Breast epithelium (tissue), 3 donors: Measurements from ENCODE around the gene SETD7.

Experiments used
- POLR2A ChIP-seq: fragments of 450-650 bp; IDR thresholded peaks from one replicate; pipeline ENCODE4 v1.6.1; 2016; ENCODE audit warnings: antibody characterized with exemption, mild to moderate bottlenecking, moderate library complexity
- TF ChIP-seq, protein P1 (sequence below), 3 donors: fragments of 450-650 bp; IDR thresholded peaks; one replicate each; pipeline ENCODE4 v1.5.1; 2016 to 2017; ENCODE audit warnings: antibody characterized with exemption in 3 of 3, mild to moderate bottlenecking in 3 of 3, moderate library complexity in 3 of 3

DNA sequence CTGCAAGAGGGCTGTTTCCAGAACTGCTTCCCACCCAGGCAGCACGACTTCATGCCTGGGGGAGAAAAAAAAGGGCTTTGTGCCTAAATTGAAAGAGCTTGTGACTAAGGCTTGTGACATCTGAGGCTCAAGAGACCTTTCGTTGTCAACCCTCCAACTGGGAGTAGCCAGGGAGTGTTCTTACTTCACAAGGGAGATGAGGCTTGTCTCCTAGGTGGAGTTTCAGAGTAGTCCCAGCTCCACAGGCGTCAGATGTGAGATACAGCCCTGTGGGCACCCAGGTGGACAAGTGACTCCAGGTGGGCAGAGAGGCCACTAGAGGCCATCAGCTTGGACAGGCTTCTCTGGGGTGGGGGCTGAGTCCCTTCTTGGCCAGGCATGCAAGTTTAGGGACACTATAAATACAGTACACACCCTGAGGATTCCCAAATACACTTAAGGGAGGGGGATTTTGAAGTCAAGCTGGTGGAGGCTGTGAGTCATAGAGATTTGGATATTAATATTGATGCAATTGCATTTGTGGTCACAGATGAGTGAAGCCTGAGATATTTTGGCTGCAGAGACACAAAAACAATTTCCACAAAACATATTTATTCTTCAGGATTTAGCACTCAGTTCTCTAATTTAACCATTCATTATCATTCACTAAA, 40.1 kb upstream of the SETD7 start:
- TF ChIP-seq, protein P1, sequence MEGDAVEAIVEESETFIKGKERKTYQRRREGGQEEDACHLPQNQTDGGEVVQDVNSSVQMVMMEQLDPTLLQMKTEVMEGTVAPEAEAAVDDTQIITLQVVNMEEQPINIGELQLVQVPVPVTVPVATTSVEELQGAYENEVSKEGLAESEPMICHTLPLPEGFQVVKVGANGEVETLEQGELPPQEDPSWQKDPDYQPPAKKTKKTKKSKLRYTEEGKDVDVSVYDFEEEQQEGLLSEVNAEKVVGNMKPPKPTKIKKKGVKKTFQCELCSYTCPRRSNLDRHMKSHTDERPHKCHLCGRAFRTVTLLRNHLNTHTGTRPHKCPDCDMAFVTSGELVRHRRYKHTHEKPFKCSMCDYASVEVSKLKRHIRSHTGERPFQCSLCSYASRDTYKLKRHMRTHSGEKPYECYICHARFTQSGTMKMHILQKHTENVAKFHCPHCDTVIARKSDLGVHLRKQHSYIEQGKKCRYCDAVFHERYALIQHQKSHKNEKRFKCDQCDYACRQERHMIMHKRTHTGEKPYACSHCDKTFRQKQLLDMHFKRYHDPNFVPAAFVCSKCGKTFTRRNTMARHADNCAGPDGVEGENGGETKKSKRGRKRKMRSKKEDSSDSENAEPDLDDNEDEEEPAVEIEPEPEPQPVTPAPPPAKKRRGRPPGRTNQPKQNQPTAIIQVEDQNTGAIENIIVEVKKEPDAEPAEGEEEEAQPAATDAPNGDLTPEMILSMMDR (IDR thresholded peaks at IDR 0.05): no peak
- no peak for TF ChIP-seq POLR2A
